IPS DF 6.9 (cell line): ENCODE measurements around the gene PTPRF.
"Not testable (repeated sequence)": the region's sequence is repeated elsewhere in the genome, so short reads cannot be mapped to it uniquely, and the experiment has no call there.

Source experiments
- DNase-seq: peaks from one replicate; pipeline ENCODE4 v3.0.0-alpha.2; 2013; ENCODE audit warnings: low read depth, low spot score
- H3K27ac ChIP-seq: one replicate; pipeline ENCODE4 v1.5.1; 2013; ENCODE audit warnings: low read length, control low read depth
- H3K27me3 ChIP-seq: 2 replicates; pipeline ENCODE4 v1.6.1; 2013; ENCODE audit warnings: mild to moderate bottlenecking, low read length; ENCODE audit not compliant: control insufficient read depth, insufficient read depth
- H3K36me3 ChIP-seq: 2 replicates; pipeline ENCODE4 v1.6.1; 2013; ENCODE audit warnings: low read length; ENCODE audit not compliant: control insufficient read depth, insufficient read depth
- H3K4me1 ChIP-seq: 2 replicates; pipeline ENCODE4 v1.6.1; 2013; ENCODE audit warnings: low read length; ENCODE audit not compliant: control insufficient read depth, insufficient read depth
- H3K4me3 ChIP-seq: 2 replicates; pipeline ENCODE4 v1.5.1; 2013; ENCODE audit warnings: mild to moderate bottlenecking, low read length
- H3K9me3 ChIP-seq: 2 replicates; pipeline ENCODE4 v1.6.1; 2013; ENCODE audit warnings: low read length, inconsistent platforms; ENCODE audit not compliant: control insufficient read depth, insufficient read depth
- WGBS: extraction: QIAGEN DNeasy Blood & Tissue Kit; methylation state at CpG from one replicate; pipeline ENCODE4 v1.1.7; 2013; ENCODE audit warnings: mixed read lengths, missing lambda C conversion rate; ENCODE audit not compliant: insufficient read length, insufficient coverage; 5-methylcytosine and 5-hydroxymethylcytosine counted together

Gene PTPRF

DNA sequence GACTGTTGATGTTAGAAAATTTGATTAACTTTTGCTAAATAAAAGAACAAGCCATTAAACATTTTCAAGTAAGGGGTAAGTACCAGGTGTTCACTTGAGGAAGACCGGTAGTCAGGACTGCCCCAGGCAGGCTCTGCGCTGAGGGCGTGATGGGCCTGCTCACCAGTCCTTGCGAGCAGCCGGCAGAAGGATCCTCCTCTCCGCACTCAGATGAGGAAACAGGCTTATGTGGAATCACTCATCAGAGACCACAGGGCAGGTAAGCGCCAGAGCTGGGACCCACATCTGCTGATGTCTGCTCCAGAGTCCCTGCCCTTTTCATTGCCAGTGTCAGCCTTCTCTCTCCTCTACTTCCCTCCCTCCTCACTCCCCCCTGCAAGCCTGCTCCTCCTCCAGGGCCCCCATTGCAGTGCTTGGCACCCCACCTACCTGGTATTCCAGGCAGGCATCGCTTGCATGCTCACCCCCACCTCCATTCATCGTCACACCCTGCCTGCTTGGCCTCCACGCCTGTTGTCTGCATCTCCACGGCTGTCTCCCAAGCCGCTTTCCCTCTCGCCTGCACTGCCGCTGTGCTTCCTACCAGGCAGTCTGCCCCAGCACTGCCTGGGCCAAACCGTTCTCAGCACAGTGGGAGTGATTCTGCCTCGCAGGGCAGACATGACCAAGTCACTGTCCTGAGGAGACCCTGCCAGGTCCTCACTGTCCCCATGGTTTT lies 94.5 kb downstream of the PTPRF start:
- no peaks in the 10 kb centered on the region for H3K27me3 ChIP-seq
- no peaks in the 10 kb centered on the region for H3K9me3 ChIP-seq
- H3K4me3 ChIP-seq, result no peak overlapping the region
- no peaks in the 10 kb centered on the region for H3K4me1 ChIP-seq
- WGBS, result no CpG with 5 or more reads among the region's 16 CpGs
- DNase-seq, result no peak
- peaks cover 24% of the 10 kb centered on the region for H3K36me3 ChIP-seq
- no peak overlapping the region for H3K27ac ChIP-seq

DNA sequence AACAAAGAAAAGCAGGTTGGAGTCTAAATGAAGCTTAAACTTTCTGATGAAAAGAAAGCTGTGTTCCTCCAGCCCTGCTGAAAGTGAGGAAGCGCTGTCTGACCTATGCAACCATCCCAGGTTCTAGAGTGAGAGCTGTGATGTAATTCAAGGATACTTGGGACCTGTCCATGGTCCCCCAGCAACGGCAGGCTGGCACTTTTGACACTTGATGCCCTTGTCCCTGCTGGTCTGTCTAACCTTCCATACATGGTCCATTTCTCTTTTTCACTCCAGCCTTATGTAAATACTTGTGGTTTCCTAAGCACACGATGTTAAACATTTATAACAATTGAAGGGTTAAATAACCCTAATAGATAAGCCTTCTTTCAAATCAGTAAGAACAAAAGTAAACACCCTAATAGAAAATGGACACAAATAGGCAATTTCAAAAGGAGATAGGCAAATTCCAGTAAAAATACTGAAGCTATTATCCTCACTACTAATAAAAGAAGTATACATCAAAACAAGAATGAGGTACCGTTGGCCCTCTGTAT lies 101.5 kb downstream of the PTPRF start:
- no peak overlapping the region for H3K27ac ChIP-seq
- no peaks in the 10 kb centered on the region for H3K36me3 ChIP-seq
- no peaks in the 10 kb centered on the region for H3K4me1 ChIP-seq
- no peak overlapping the region for H3K4me3 ChIP-seq
- no CpG with 5 or more reads among the region's 4 CpGs for WGBS
- no peak for DNase-seq
- no peaks in the 10 kb centered on the region for H3K27me3 ChIP-seq
- no peaks in the 10 kb centered on the region for H3K9me3 ChIP-seq

DNA sequence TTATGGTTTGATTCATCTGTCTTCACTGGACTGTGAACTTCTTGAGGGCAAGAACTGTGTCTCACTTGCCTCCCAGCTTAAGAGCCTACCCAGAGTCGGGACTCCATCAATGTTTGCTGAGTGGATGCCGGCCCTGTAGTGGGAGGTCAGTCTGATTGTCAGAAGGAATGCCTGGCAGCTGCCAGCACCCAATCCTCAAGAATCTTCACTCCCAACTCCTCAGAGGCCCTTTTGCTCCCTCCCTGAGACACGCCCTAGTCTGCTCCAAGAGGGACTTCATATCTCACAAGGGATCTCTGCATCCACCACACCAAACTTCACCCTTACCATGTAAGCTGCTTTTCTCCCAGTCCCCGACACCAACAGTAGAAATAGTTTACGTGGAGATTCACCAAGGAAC lies 104.0 kb downstream of the PTPRF start:
- Histone ChIP-seq H3K9me3 (no peaks in the 10 kb centered on the region), H3K27me3 (no peaks in the 10 kb centered on the region), H3K4me3 (no peak overlapping the region), H3K27ac (no peak overlapping the region), H3K4me1 (no peaks in the 10 kb centered on the region), H3K36me3 (no peaks in the 10 kb centered on the region)
- DNase-seq, result no peak
- no CpG with 5 or more reads among the region's 5 CpGs for WGBS

DNA sequence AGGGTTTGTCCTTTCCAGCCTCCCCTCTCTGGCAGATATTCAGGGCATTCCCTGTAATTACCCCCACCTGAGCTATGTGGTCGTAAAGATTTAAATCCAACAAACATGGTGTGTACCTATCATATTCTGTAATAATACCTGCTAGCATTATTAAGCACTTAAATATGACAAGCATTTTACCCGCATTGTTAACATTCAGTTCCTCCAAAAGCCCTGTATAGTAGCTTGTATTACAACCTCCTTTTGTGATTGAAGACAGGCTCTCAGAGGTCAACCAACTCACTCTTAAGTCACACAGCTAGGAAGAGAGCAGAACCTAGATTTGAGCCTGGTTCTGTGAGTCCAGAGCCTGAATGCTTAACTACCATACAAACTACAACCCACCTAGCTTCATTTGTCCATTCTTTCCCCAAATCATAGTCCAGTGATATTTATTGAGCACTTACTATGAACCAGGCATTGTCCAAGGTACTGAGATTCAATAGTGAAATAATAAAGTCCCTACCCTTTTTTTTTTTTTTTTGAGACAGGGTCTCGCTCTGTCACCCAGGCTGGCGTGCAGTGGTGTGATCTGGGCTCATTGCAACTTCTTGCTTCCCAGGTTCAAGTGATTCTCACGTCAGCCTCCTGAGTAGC lies 105.4 kb downstream of the PTPRF start:
- DNase-seq, result no peak
- WGBS, result no CpG with 5 or more reads among the region's 5 CpGs

DNA sequence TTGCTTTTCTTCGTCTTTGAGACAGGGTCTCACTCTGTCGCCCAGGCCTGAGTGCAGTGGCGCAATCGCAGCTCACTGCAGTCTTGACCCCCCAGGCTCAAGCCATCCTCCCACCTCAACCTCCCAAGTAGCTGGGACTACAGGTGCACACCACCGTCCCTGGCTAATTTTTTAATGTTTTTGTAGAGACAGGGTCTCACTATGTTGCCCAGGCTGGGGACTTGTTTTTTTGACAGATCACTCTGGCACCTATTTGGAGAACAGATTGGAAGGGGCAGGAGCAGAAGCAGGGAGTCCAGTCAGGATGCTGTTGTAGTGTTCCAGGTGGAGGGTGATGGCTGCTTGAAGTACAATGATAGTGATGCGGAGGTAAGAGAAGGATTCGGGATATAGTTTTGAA lies 106.6 kb downstream of the PTPRF start:
- Histone ChIP-seq H3K27me3 (no peaks in the 10 kb centered on the region), H3K4me3 (no peak overlapping the region), H3K27ac (no peak overlapping the region), H3K36me3 (no peaks in the 10 kb centered on the region), H3K9me3 (no peaks in the 10 kb centered on the region), H3K4me1 (no peaks in the 10 kb centered on the region)
- WGBS, result 100% methylated on average over 2 of the region's 7 CpGs
- DNase-seq, result no peak

More for the DNA sequence above, 105.4 kb downstream of the PTPRF start:
- H3K4me3 ChIP-seq, result no peak overlapping the region
- H3K27ac ChIP-seq, result no peak overlapping the region
- no peaks in the 10 kb centered on the region for H3K27me3 ChIP-seq
- H3K9me3 ChIP-seq, result no peaks in the 10 kb centered on the region
- H3K36me3 ChIP-seq, result no peaks in the 10 kb centered on the region
- H3K4me1 ChIP-seq, result no peaks in the 10 kb centered on the region

DNA sequence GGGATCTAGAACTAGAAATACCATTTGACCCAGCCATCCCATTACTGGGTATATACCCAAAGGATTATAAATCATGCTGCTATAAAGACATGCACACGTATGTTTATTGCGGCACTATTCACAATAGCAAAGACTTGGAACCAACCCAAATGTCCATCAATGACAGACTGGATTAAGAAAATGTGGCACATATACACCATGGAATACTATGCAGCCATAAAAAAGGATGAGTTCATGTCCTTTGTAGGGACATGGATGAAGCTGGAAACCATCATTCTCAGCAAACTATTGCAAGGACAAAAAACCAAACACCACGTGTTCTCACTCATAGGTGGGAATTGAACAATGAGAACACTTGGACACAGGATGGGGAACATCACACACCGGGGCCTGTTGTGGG lies 107.7 kb downstream of the PTPRF start:
- H3K4me3 ChIP-seq, H3K27ac ChIP-seq, H3K36me3 ChIP-seq, DNase-seq, H3K27me3 ChIP-seq, H3K4me1 ChIP-seq, H3K9me3 ChIP-seq: not testable (repeated sequence)
- WGBS, result no CpG with 5 or more reads among the region's 4 CpGs

DNA sequence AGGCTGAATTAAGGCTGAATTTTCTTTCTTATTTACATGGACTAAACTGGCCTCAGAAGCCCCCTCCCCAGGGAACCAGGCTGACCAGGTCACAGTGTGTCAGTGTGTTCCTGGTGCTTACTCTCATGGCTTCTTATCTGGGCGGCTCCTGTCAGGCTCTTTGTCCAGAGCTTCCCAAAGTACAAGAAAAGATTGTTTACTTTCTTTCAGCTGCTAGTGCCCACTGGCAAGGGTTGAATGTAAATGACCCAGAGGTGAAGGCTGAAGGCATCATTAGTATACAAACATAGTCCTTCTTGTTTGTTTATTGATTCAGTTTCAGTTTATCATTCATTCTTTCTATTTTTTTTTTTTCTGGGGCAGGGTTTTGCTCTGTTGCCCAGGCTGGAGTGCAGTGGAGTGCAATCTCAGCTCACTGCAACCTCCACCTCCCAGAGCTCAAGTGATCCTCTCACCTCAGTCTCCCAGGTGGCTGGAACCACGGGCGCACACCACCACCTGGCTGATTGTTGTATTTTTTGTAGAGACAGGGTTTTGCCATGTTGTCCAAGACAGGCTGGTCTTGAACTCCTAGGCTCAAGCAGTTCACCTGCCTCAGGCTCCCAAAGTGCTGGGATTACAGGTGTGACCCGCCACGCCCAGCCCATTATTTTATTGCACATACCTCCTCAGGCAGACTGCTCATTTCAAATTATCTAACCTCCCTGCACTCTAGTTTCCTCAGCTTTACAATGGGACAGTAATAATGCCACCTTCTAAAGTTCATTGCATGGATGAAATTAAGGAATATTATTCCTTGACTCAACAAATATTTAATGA lies 109.5 kb downstream of the PTPRF start:
- WGBS, result no CpG with 5 or more reads among the region's 5 CpGs

DNA sequence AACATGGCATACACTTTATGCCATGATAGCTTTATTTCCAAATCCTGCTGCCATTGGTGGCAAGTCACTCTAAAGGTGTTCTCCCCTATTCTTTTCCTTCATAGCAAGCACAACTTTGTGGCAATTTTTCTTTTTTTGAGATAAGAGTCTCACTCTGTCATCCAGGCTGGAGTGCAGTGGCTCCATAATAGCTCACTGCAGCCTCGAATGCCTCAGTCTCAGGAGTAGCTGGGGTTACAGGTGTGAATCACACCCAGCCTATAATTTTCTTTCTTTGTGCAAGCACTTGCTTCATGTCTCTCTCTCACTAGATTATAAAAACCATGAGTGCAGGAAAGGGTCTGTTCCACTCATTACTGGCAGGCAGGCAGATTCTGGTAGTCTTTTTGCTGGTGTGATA lies 113.9 kb downstream of the PTPRF start:
- Histone ChIP-seq H3K27ac (no peak overlapping the region), H3K36me3 (no peaks in the 10 kb centered on the region), H3K4me3 (no peak overlapping the region), H3K9me3 (no peaks in the 10 kb centered on the region), H3K27me3 (no peaks in the 10 kb centered on the region), H3K4me1 (no peaks in the 10 kb centered on the region)
- no peak for DNase-seq
- no CpG with 5 or more reads among the region's 1 CpG for WGBS

More for the DNA sequence above, 109.5 kb downstream of the PTPRF start:
- Histone ChIP-seq H3K4me1 (no peaks in the 10 kb centered on the region), H3K27me3 (no peaks in the 10 kb centered on the region), H3K4me3 (no peak overlapping the region), H3K9me3 (no peaks in the 10 kb centered on the region), H3K36me3 (no peaks in the 10 kb centered on the region), H3K27ac (no peak overlapping the region)
- DNase-seq, result no peak

DNA sequence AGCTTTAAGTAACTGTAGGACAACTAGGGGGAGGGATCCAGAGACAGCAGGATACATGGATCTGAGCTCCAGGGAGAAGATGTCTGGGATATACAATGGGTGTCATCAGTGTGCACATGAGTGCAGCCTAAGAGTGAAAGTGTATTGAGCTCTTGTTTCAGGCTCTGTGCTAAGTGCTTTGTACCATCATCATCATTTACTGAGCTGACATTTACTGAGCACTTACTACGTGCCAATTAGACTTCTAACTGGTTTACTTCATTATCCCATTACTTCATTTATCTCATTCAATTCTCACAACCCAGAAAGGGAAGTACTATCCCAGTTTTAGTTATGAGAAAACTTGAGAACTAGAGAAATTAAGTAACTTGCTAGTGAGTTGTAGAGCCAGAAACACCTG lies 114.8 kb downstream of the PTPRF start:
- Histone ChIP-seq H3K27ac (no peak overlapping the region), H3K9me3 (no peaks in the 10 kb centered on the region), H3K4me3 (no peak overlapping the region), H3K27me3 (no peaks in the 10 kb centered on the region), H3K4me1 (no peaks in the 10 kb centered on the region), H3K36me3 (no peaks in the 10 kb centered on the region)
- WGBS, result no CpG with 5 or more reads among the region's 1 CpG
- DNase-seq, result no peak

DNA sequence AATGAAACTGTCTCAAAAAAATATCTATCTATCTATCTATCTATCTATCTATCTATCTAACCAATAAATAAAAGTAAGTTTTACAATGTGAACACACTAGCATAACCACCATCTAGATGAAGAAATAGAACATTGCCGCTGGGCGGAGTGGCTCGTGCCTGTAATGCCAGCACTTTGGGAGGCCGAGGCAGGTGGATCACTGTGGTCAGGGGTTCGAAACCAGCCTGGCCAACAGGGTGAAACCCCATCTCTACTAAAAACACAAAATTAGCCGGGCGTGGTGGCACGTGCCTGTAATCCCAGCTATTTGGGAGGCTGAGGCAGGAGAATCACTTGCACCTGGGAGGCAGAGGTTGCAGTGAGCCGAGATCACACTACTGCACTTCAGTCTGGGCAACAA lies 116.6 kb downstream of the PTPRF start:
- not testable (repeated sequence) for H3K27me3 ChIP-seq, H3K4me1 ChIP-seq, H3K36me3 ChIP-seq, DNase-seq, H3K4me3 ChIP-seq, H3K9me3 ChIP-seq, H3K27ac ChIP-seq
- no CpG with 5 or more reads among the region's 9 CpGs for WGBS
